Upper lobe of left lung (tissue), 4 donors: ENCODE results near the gene MBIP.

Experiments
- EP300 ChIP-seq, 4 donors: sonication (generic); formaldehyde crosslinking; IDR thresholded peaks; one replicate each; pipeline ENCODE4 v1.5.1; 2017; ENCODE audit warnings: antibody characterized with exemption in 4 of 4, control low read depth in 2 of 4
- POLR2A ChIP-seq, 4 donors: fragments of 450-650 bp; IDR thresholded peaks; one replicate each; pipeline ENCODE4 v1.5.1; 2016 to 2017; ENCODE audit warnings: antibody characterized with exemption in 4 of 4, mild to moderate bottlenecking in 2 of 4
- POLR2AphosphoS5 ChIP-seq, 2 donors: sonication (generic); formaldehyde crosslinking; IDR thresholded peaks; one replicate each; pipeline ENCODE4 v1.5.1; 2017; ENCODE audit warnings: antibody characterized with exemption in 2 of 2
- TF ChIP-seq, protein P1 (sequence below), 6 experiments: fragments of 450-650 bp in 4 of 6; fragments of 200-600 bp in 2 of 6; sonication (generic) in 2 of 6; IDR thresholded peaks; one replicate each; pipeline ENCODE4 v1.5.1; 2016 to 2019; ENCODE audit warnings: antibody characterized with exemption in 6 of 6

DNA sequence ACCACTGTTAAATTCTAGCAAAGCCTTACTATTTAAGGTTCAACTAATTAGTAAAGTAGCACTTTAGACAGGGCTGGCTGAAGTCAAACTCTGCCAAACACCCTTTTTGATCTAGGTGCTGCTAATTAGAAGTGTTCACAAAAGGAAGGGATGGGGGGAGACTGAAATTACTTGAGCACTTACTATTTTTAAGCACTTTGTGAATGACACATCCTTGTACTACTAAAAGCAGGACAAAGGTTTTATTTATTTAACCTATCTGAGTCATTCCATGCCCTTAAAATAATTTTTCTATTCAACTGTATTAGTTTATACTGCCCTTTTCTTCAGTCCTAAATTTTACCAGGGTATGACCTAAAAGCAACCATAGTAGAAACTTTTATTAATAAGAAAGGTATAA, 20.1 kb downstream of the MBIP start:
- TF ChIP-seq POLR2A (IDR thresholded peaks at IDR 0.05) (no peak), POLR2AphosphoS5 (IDR thresholded peaks at IDR 0.05) (no peak), EP300 (IDR thresholded peaks at IDR 0.05) (no peak)
- TF ChIP-seq, protein P1, sequence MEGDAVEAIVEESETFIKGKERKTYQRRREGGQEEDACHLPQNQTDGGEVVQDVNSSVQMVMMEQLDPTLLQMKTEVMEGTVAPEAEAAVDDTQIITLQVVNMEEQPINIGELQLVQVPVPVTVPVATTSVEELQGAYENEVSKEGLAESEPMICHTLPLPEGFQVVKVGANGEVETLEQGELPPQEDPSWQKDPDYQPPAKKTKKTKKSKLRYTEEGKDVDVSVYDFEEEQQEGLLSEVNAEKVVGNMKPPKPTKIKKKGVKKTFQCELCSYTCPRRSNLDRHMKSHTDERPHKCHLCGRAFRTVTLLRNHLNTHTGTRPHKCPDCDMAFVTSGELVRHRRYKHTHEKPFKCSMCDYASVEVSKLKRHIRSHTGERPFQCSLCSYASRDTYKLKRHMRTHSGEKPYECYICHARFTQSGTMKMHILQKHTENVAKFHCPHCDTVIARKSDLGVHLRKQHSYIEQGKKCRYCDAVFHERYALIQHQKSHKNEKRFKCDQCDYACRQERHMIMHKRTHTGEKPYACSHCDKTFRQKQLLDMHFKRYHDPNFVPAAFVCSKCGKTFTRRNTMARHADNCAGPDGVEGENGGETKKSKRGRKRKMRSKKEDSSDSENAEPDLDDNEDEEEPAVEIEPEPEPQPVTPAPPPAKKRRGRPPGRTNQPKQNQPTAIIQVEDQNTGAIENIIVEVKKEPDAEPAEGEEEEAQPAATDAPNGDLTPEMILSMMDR (IDR thresholded peaks at IDR 0.05) = no peak
